Measurements from ENCODE around the gene CBLB.

- TF ChIP-seq, protein P1, sequence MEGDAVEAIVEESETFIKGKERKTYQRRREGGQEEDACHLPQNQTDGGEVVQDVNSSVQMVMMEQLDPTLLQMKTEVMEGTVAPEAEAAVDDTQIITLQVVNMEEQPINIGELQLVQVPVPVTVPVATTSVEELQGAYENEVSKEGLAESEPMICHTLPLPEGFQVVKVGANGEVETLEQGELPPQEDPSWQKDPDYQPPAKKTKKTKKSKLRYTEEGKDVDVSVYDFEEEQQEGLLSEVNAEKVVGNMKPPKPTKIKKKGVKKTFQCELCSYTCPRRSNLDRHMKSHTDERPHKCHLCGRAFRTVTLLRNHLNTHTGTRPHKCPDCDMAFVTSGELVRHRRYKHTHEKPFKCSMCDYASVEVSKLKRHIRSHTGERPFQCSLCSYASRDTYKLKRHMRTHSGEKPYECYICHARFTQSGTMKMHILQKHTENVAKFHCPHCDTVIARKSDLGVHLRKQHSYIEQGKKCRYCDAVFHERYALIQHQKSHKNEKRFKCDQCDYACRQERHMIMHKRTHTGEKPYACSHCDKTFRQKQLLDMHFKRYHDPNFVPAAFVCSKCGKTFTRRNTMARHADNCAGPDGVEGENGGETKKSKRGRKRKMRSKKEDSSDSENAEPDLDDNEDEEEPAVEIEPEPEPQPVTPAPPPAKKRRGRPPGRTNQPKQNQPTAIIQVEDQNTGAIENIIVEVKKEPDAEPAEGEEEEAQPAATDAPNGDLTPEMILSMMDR (conservative IDR thresholded peaks at IDR 0.05; ENCODE audit: low read depth, low read length), result no peak
- peak; percentile 84 for TF ChIP-seq POLR2A (IDR thresholded peaks at IDR 0.05; ENCODE audit: low read depth, low read length)
- no peak for TF ChIP-seq ELK1 (IDR thresholded peaks at IDR 0.05; ENCODE audit: borderline replicate concordance, low read depth, low read length)
Observed at GRCh38 chr3:105868742-105869530, at the start of gene CBLB.
